Smooth muscle cell (in vitro differentiated cells): ENCODE data around the gene NPB. TPM values are rescaled to one million over a fixed set of nuclear protein-coding genes. Genes with fewer than 3 reads are reported as not detected.

Experiments used
- DNase-seq: peaks from one replicate; lab custom pipeline; 2025; ENCODE audit not compliant: unreplicated experiment; lab: John Stamatoyannopoulos, UW
- H2AFZ ChIP-seq: fragments of 200-600 bp; sonication (generic); 2 replicates; pipeline ENCODE4 v1.6.0; 2016; ENCODE audit warnings: antibody characterized with exemption, low read depth, mild to moderate bottlenecking
- H3F3A ChIP-seq: fragments of 200-600 bp; sonication (generic); 2 replicates; pipeline ENCODE4 v1.6.0; 2017; ENCODE audit warnings: antibody characterized with exemption, low read depth
- H3K27ac ChIP-seq: fragments of 200-600 bp; sonication (generic); 2 replicates; pipeline ENCODE4 v1.5.1; 2016; ENCODE audit warnings: low read depth, mild to moderate bottlenecking
- H3K27me3 ChIP-seq: fragments of 200-600 bp; sonication (generic); 2 replicates; pipeline ENCODE4 v1.6.1; 2016; ENCODE audit warnings: low read depth, mild to moderate bottlenecking
- H3K36me3 ChIP-seq: fragments of 200-600 bp; sonication (generic); 2 replicates; pipeline ENCODE4 v1.5.1; 2016; ENCODE audit warnings: low read depth
- H3K4me1 ChIP-seq: fragments of 200-600 bp; sonication (generic); 2 replicates; pipeline ENCODE4 v1.5.1; 2016; ENCODE audit warnings: low read depth
- H3K4me2 ChIP-seq: fragments of 200-600 bp; sonication (generic); 2 replicates; pipeline ENCODE4 v1.6.0; 2016; ENCODE audit warnings: mild to moderate bottlenecking
- H3K4me3 ChIP-seq: fragments of 200-600 bp; sonication (generic); 2 replicates; pipeline ENCODE4 v1.5.1; 2016; ENCODE audit warnings: mild to moderate bottlenecking
- H3K79me2 ChIP-seq: fragments of 200-600 bp; sonication (generic); 2 replicates; pipeline ENCODE4 v1.6.0; 2016; ENCODE audit warnings: low read depth, mild to moderate bottlenecking
- H3K9ac ChIP-seq: fragments of 200-600 bp; sonication (generic); 2 replicates; pipeline ENCODE4 v1.6.0; 2016; ENCODE audit warnings: low read depth
- H3K9me3 ChIP-seq: fragments of 200-600 bp; sonication (generic); replicated peaks from 2 replicates; pipeline ENCODE4 v1.5.1; 2016; ENCODE audit warnings: low read depth
- H4K20me1 ChIP-seq: fragments of 200-600 bp; sonication (generic); 2 replicates; pipeline ENCODE4 v1.6.0; 2016; ENCODE audit warnings: low read depth
- CTCF ChIP-seq: fragments of 200-600 bp; sonication (generic); IDR thresholded peaks from 2 replicates; pipeline ENCODE4 v1.5.1; 2017; ENCODE audit warnings: borderline replicate concordance, mild to moderate bottlenecking, antibody characterized with exemption; ENCODE audit not compliant: insufficient read depth, poor library complexity, severe bottlenecking
- WGBS: methylation state at CpG from one replicate; pipeline ENCODE4 v1.1.7; 2016; ENCODE audit warnings: low lambda C conversion rate; 5-methylcytosine and 5-hydroxymethylcytosine counted together
- polyA plus RNA-seq: library from polyadenylated mRNA; unstranded; fragments of >200 nt; fragmentation: Nextera tagmentation; extraction: Ambion mirVana; gene quantifications from 2 replicates; pipeline ENCODE4 v1.2.1, GENCODE V29; 2016
- total RNA-seq: library from RNA; depleted of rRNA; stranded (reverse); fragments of >200 nt; gene quantifications from 2 replicates; pipeline ENCODE4 v1.2.3, GENCODE V29; 2014

Gene NPB
- total and polyA plus RNA-seq, 2 experiments from 2014 or later, result 7.9 to 14.4 TPM

- peaks cover 6% of the 10 kb centered on the region for H3K79me2 ChIP-seq
- no peak overlapping the region for H3K27ac ChIP-seq
- H4K20me1 ChIP-seq, result peaks cover 17% of the 10 kb centered on the region
- H3K9ac ChIP-seq, result no peak overlapping the region
- no peaks in the 10 kb centered on the region for H3K9me3 ChIP-seq
- H3K4me1 ChIP-seq, result peaks cover 6% of the 10 kb centered on the region
- no peak overlapping the region for H3K4me3 ChIP-seq
- no peak overlapping the region for H3K4me2 ChIP-seq
- H3K36me3 ChIP-seq, result no peaks in the 10 kb centered on the region
- H3K27me3 ChIP-seq, result no peaks in the 10 kb centered on the region
- H3F3A ChIP-seq, result no peaks in the 10 kb centered on the region
- WGBS, result 96% methylated on average over 16 of the region's 16 CpGs
- H2AFZ ChIP-seq, result no peak overlapping the region
- no peak for TF ChIP-seq CTCF
- no peak for DNase-seq
Observed at GRCh38 chr17:81905424-81905875, 3.4 kb downstream of the NPB start.

- Histone ChIP-seq H4K20me1 (peaks cover 19% of the 10 kb centered on the region), H3K27ac (no peak overlapping the region), H3K9me3 (no peaks in the 10 kb centered on the region)
Observed at GRCh38 chr17:81905993-81906392, 4.0 kb downstream of the NPB start.

GRCh38 chr17:81906476-81907218 lies 4.6 kb downstream of the NPB start:
- H3K27ac ChIP-seq, result no peak overlapping the region
- no peak overlapping the region for H3K9ac ChIP-seq
- H3K4me3 ChIP-seq, result no peak overlapping the region
- H3K27me3 ChIP-seq, result no peaks in the 10 kb centered on the region
- WGBS, result 96% methylated on average over 15 of the region's 15 CpGs
- peaks cover 19% of the 10 kb centered on the region for H4K20me1 ChIP-seq
- no peak overlapping the region for H3K4me2 ChIP-seq
- H3K36me3 ChIP-seq, result no peaks in the 10 kb centered on the region
- TF ChIP-seq CTCF, result no peak
- H3K4me1 ChIP-seq, result peaks cover 6% of the 10 kb centered on the region
- no peak overlapping the region for H2AFZ ChIP-seq
- no peaks in the 10 kb centered on the region for H3K9me3 ChIP-seq
- no peak for DNase-seq
- peaks cover 1% of the 10 kb centered on the region for H3F3A ChIP-seq
- H3K79me2 ChIP-seq, result peaks cover 10% of the 10 kb centered on the region

More at GRCh38 chr17:81905993-81906392, 4.0 kb downstream of the NPB start:
- Histone ChIP-seq H3K9ac (no peak overlapping the region), H3K36me3 (no peaks in the 10 kb centered on the region), H3K4me1 (peaks cover 7% of the 10 kb centered on the region), H3K4me3 (no peak overlapping the region), H2AFZ (no peak overlapping the region), H3K27me3 (no peaks in the 10 kb centered on the region), H3F3A (no peaks in the 10 kb centered on the region), H3K79me2 (peaks cover 10% of the 10 kb centered on the region), H3K4me2 (no peak overlapping the region)
- DNase-seq, result no peak
- TF ChIP-seq CTCF, result no peak
- WGBS, result 98% methylated on average over 10 of the region's 10 CpGs
